Stimulated activated naive CD4-positive, alpha-beta T cell (primary cell): ENCODE results near the gene ZNF587B.
"Not testable (repeated sequence)": the region's sequence is repeated elsewhere in the genome, so short reads cannot be mapped to it uniquely, and the experiment has no call there.

ENCODE experiments used
- DNase-seq, 6 experiments: peaks; one replicate each; lab custom pipeline; 2025; lab: John Stamatoyannopoulos, UW

ZNF587B gene

DNA sequence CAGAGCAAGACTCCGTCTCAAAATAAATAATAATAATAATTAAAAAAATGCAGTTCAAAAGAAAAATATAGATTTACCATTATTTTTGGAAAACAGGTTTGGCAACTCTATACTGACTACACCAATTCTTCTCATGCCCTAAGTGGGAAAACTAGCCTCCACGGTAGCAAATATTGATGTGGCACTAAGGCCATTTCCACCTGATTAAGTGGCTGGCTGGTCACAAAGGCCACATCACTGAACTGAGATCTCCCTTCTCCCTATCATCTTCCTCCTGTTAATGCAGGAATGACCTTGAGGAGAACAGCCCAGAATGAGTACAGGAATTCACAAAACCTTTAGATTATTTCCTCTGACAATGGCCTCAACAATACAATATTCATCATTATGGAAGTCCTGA, 40.1 kb downstream of the ZNF587B start:
- no peak for DNase-seq

DNA sequence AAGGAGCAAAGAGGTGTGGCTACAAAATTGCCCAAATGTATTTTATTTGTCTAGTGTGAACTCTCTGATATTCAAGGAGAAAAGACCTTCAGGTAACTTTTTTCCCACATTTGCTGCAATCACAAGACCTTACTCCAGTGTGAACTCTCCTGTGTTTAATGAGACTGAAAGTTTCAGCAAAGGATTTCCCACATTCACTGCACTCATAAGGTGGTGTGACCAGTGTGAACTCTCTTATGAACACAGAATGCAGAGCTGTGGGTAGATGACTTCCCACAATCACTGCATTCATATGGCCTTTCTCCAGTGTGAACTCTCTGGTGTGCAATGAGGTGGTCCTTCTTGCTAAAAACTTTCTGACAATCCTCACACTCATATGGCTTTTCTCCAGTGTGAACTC, 42.4 kb downstream of the ZNF587B start:
- DNase-seq = no peak

DNA sequence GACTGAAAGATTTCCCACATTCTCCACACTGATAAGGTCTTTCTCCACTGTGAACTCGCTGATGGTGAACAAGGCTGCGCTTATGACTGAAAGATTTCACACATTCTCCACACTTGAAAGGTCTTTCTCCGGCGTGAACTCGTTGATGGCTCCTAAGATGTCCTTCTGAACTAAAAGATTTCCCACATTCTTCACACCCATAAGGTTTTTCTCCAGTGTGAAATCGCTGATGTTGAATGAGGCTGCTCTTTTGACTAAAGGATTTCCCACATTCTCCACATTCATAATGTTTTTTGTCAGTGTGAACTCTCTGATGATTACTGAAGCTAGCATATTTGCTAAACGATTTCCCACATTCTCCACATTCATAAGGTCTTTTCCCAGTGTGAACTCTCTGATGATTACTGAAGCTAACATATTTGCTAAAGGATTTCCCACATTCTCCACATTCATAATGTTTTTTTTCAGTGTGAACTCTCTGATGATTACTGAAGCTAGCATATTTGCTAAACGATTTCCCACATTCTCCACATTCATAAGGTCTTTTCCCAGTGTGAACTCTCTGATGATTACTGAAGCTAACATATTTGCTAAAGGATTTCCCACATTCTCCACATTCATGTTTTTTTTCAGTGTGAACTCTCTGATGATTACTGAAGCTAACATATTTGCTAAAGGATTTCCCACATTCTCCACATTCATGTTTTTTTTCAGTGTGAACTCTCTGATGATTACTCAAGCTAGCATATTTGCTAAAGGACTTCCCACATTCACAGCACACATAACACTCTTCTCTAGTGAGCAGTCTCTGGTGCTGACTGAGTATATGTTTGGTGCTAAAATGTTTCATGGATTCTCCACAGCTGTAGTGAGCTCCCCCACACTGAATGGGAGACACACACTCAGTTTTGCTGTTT, 44.0 kb downstream of the ZNF587B start:
- not testable (repeated sequence) for DNase-seq

DNA sequence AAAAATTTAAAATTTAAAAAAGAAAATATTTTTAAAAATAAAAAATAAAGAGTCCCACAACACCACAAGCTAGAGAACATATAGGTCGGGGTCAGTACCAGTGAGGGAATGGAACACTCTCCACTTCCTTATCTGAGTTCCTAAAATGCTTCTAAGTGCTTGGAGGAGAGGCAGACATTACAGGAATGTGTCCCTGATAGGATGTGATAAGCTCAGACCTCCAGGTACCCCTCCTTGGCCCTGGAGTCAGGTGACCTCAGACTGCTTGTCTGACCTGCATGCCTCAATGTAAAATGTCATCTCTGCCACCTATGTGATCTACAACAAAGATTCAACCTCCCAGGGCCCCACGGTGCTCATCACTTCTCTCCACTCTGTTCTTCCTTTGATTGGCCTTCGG, 55.9 kb downstream of the ZNF587B start:
- DNase-seq = no peak

DNA sequence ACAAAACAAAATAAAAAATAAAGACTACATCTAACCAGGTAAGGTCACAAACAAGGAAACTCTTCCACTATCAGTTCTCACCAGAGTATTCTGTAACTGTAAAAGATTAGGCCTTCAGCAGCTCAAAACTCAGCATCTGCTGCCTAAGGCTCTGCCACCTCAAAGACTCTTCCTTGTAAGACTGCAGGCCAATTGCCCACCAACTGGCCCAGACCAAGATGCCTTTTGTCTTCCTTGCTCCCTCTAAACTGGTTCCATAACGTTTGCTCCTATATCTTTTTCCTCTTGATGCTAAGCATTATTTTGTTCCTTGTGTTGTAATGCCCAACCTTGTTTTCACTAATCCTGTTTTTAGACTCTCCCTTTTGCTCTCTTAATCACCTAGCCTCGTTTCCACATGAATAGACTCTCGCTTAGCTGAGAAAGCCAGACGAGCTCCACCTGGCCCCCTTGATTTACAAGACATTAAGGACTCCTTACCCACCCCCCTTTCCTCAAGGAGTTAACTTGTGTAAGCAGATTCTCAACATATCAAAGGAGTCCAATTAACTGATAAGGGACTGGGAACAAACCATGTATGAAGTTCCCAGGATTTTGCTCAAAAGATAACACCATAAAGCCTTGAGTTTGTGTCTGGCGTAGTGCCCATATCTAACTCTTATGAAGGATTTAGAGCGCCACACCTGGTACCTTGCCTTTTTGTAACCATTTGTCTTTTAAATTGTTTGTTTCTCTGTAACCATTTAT, 57.3 kb downstream of the ZNF587B start:
- DNase-seq = no peak

DNA sequence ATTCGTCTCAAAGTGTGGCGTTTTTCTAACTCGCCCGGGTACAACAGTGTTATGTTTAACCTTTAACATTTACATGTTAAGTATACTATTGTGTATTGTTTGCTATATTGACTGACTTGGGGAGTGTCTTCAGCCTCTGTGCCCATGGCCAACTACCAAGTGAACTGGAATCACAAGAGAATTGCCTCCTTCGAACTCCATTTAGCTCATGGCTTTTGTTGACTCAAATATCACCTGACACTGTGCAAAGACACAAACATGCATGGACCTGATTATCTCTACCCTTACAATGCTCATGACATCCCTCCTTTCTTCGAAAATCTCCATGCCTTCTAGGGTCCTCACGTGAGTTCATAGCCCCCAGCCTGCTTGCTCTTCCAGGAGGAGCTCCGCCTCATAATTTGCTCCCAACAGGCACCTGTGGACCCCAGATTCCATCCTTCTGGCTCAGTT, 58.0 kb downstream of the ZNF587B start:
- no peak for DNase-seq

DNA sequence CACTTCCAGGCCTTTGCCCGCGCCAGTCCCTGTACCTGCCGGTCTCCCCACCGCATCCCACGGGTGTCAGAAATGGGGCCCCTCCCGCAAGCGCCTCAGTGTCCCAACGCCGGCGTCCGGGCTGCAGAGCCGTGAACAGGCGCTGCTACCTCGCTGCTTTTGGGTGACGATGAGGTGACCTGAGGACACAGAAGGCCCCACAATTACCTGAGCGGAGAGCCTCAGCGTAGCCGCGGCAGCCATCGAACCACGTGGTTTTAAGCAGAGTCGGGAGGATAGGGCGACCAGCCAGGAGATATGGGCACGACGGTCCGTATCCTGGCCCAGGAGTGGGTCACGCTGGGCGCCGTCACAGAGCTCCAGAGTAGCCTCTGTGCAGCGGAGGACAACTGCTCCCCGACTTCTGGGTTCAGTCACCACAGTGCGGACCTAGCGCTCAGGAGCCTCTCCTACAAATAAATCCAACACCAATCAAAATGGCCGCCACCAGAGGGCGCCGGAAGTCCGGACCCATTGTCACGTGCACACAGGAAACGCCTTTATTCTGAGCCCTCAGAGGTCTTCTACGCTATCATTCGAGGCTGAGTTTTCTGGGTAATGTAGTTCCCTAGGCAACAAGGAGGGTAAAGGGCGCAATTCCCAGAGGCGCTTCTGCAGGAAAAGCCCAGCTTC, 58.6 kb downstream of the ZNF587B start, which contains the start of gene ZNF814:
TSS of gene ZNF814 (minus strand) at position 478 of the 672 bp plus-strand sequence. CDS start at position 243, 235 bp downstream.
- DNase-seq = peak; percentile 64 to 89 (median 74)

DNA sequence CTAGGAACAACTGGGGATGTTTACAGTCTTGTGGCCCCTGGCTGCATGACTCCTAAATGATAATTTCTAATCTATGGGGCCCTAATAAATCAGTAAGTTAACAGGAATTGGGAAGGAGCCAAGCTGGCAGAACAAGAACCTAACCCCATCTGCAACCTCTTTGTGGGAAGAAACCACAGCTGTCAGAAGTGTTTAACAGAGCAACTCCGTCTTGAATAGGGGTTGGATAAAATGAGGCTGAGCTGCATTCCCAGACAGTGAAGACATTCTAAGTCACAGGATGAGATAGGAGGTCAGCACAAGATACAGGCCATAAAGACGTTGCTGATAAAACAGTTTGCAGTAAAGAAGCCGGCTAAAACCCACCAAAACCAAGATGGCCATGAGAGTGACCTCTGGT, 60.6 kb downstream of the ZNF587B start:
- DNase-seq = not testable (repeated sequence)
